Suprapubic skin (tissue), 4 donors: Measurements from ENCODE around the gene PRKAG2.

Experiments used
- CTCF ChIP-seq, 2 donors: fragments of 200-600 bp in 1 of 2; fragments of 450-650 bp in 1 of 2; sonication (generic) in 1 of 2; IDR thresholded peaks; one replicate each; pipeline ENCODE4 v1.5.1; 2016 to 2019; ENCODE audit warnings: antibody characterized with exemption in 2 of 2, mild to moderate bottlenecking in 1 of 2, moderate library complexity in 1 of 2
- EP300 ChIP-seq: sonication (generic); formaldehyde crosslinking; IDR thresholded peaks from one replicate; pipeline ENCODE4 v1.6.1; 2017; ENCODE audit warnings: antibody characterized with exemption
- POLR2A ChIP-seq, 2 donors: fragments of 450-650 bp; IDR thresholded peaks; one replicate each; pipeline ENCODE4 v1.6.1; 2017; ENCODE audit warnings: antibody characterized with exemption in 2 of 2, mild to moderate bottlenecking in 2 of 2, moderate library complexity in 2 of 2
- POLR2AphosphoS5 ChIP-seq, 3 donors: sonication (generic); formaldehyde crosslinking; IDR thresholded peaks; one replicate each; pipeline ENCODE4 v1.6.1; 2017; ENCODE audit warnings: antibody characterized with exemption in 3 of 3

- TF ChIP-seq POLR2A (IDR thresholded peaks at IDR 0.05) (no peak), CTCF (IDR thresholded peaks at IDR 0.05) (no peak), POLR2AphosphoS5 (IDR thresholded peaks at IDR 0.05) (no peak), EP300 (no peak)
Measured at GRCh38 chr7:151695951-151696541, 180.9 kb downstream of the PRKAG2 start.
